NCI-H128 (cell line): ENCODE data around the gene USH1C.

Experiments
- DNase-seq: peaks from one replicate; lab custom pipeline; 2025; ENCODE audit not compliant: unreplicated experiment; lab: John Stamatoyannopoulos, UW

Gene USH1C

GRCh38 chr11:17550450-17551346 lies 6.5 kb upstream of the USH1C start:
- no peak for DNase-seq

- no peak for DNase-seq
Observed at GRCh38 chr11:17548444-17548843, 4.2 kb upstream of the USH1C start.

- DNase-seq, result no peak
Observed at GRCh38 chr11:17547932-17548331, 3.7 kb upstream of the USH1C start.

GRCh38 chr11:17547051-17547577 lies 2.9 kb upstream of the USH1C start, which contains the start of gene OTOG:
Gene OTOG (plus strand): TSS chr11:17547259. CDS start chr11:17547373, 114 bp downstream.
- DNase-seq, result peak; percentile 64

- no peak for DNase-seq
Observed at GRCh38 chr11:17546240-17546639, 2.0 kb upstream of the USH1C start.

- DNase-seq, result no peak
Observed at GRCh38 chr11:17543574-17544180, 539 bp downstream of the USH1C start.

- DNase-seq, result no peak
Observed at GRCh38 chr11:17543041-17543440, 1.2 kb downstream of the USH1C start.

- no peak for DNase-seq
Observed at GRCh38 chr11:17542249-17542648, 2.0 kb downstream of the USH1C start.

GRCh38 chr11:17541330-17541885 lies 2.8 kb downstream of the USH1C start:
- no peak for DNase-seq

GRCh38 chr11:17540807-17541206 lies 3.4 kb downstream of the USH1C start:
- no peak for DNase-seq

GRCh38 chr11:17538731-17539130 lies 5.5 kb downstream of the USH1C start:
- no peak for DNase-seq

GRCh38 chr11:17538054-17538453 lies 6.2 kb downstream of the USH1C start:
- no peak for DNase-seq

- DNase-seq, result no peak
Observed at GRCh38 chr11:17537261-17537660, 7.0 kb downstream of the USH1C start.

- no peak for DNase-seq
Observed at GRCh38 chr11:17535488-17535887, 8.7 kb downstream of the USH1C start.

GRCh38 chr11:17533778-17534415 lies 10.3 kb downstream of the USH1C start:
- DNase-seq, result no peak

- DNase-seq, result no peak
Observed at GRCh38 chr11:17533341-17533740, 10.9 kb downstream of the USH1C start.

- DNase-seq, result no peak
Observed at GRCh38 chr11:17532784-17533183, 11.4 kb downstream of the USH1C start.

GRCh38 chr11:17531636-17532113 lies 12.5 kb downstream of the USH1C start:
- DNase-seq, result no peak

GRCh38 chr11:17531071-17531600 lies 13.1 kb downstream of the USH1C start:
- no peak for DNase-seq

GRCh38 chr11:17529844-17530185 lies 14.4 kb downstream of the USH1C start:
- no peak for DNase-seq
